Activated CD8-positive, alpha-beta memory T cell treated with anti-CD3 and anti-CD28 coated beads, Interleukin-2, amount 50 U/mL, for 4 hours (primary cell): ENCODE results near the gene LEP.
"Not testable (repeated sequence)": the region's sequence is repeated elsewhere in the genome, so short reads cannot be mapped to it uniquely, and the experiment has no call there.

Experiments
- DNase-seq: peaks from one replicate; pipeline ENCODE4 v3.0.0-alpha.2; 2020

LEP gene

GRCh38 chr7:128278366-128278765, 37.3 kb downstream of the LEP start:
- DNase-seq = no peak

- no peak for DNase-seq
These were observed 38.1 kb downstream of the LEP start for GRCh38 chr7:128279124-128279713.

- not testable (repeated sequence) for DNase-seq
These were observed 39.4 kb downstream of the LEP start for GRCh38 chr7:128280451-128280850.

- no peak for DNase-seq
These were observed 40.7 kb downstream of the LEP start for GRCh38 chr7:128281605-128282380.

- DNase-seq = no peak
These were observed 43.0 kb downstream of the LEP start for GRCh38 chr7:128284102-128284501.

- no peak for DNase-seq
These were observed 46.5 kb downstream of the LEP start for GRCh38 chr7:128287556-128287955.

GRCh38 chr7:128298004-128298403, 56.9 kb downstream of the LEP start:
- DNase-seq = not testable (repeated sequence)

GRCh38 chr7:128299109-128299607, 58.1 kb downstream of the LEP start:
- no peak for DNase-seq

- DNase-seq = no peak
These were observed 61.1 kb downstream of the LEP start for GRCh38 chr7:128302139-128302538.

GRCh38 chr7:128303133-128303532, 62.1 kb downstream of the LEP start:
- no peak for DNase-seq

- no peak for DNase-seq
These were observed 62.6 kb downstream of the LEP start for GRCh38 chr7:128303643-128304042.

GRCh38 chr7:128304212-128304611, 63.1 kb downstream of the LEP start:
- DNase-seq = no peak

GRCh38 chr7:128307061-128307460, 66.0 kb downstream of the LEP start:
- DNase-seq = no peak
